ENCODE measurements around the gene RAB29. TPM values are rescaled to one million over a fixed set of nuclear protein-coding genes. Genes with fewer than 3 reads are reported as not detected.

The RAB29 gene
- total and polyA plus RNA-seq, 9 of the 15 experiments (the other 6 are each of a cell fraction or from before 2014, with no cell fraction given), result 6.3 to 17.6 (median 8.0) TPM

GRCh38 chr1:205812878-205813754, 37.8 kb upstream of the RAB29 start, which contains the start of gene SLC41A1 (continued):
- no peak for TF ChIP-seq MLX (CRISPR knock-in tag; conservative IDR thresholded peaks at IDR 0.05)
- TF ChIP-seq ARHGAP35 (IDR thresholded peaks at IDR 0.05; ENCODE audit: partially characterized antibody), result no peak
- peak in 1 of 2 experiments; percentile 74; a peak in 2 of 4 replicates for TF ChIP-seq HDAC1 (IDR thresholded peaks at IDR 0.05)
- TF ChIP-seq RB1 (IDR thresholded peaks at IDR 0.05; ENCODE audit: low read depth), result peak; percentile 59
- TF ChIP-seq SAP30 (IDR thresholded peaks at IDR 0.05; ENCODE audit: borderline replicate concordance, insufficient read depth, low read depth, low read length, poor library complexity, severe bottlenecking), result peak; percentile 73
- TF ChIP-seq POLR2AphosphoS5 (IDR thresholded peaks at IDR 0.05; ENCODE audit: control insufficient read depth, insufficient read depth, low read depth, low read length), result peak; percentile 42; the same call in 1 of the 2 replicates
- TF ChIP-seq EGR1 (conservative IDR thresholded peaks at IDR 0.05), result peak; percentile 80
- no peak for TF ChIP-seq HIVEP1 (CRISPR knock-in tag; IDR thresholded peaks at IDR 0.05)
- 0 out of 2 replicates have a peak, but pooled peaks have one; percentile 50 for TF ChIP-seq FOXP1 (CRISPR knock-in tag; IDR thresholded peaks at IDR 0.05)
- TF ChIP-seq CHD1 (IDR thresholded peaks at IDR 0.05; ENCODE audit: low read length), result no peak
- no peak for TF ChIP-seq DDX20 (tag; IDR thresholded peaks at IDR 0.05; ENCODE audit: low read depth)
- TF ChIP-seq DACH1 (IDR thresholded peaks at IDR 0.05; ENCODE audit: partially characterized antibody), result no peak
- peak; percentile 45 for TF ChIP-seq SOX6 (IDR thresholded peaks at IDR 0.05)
- TF ChIP-seq ZHX1 (conservative IDR thresholded peaks at IDR 0.05; ENCODE audit: low read length), result no peak
- TF ChIP-seq ZNF316 (IDR thresholded peaks at IDR 0.05), result no peak
- TF ChIP-seq PPARD (CRISPR knock-in tag; IDR thresholded peaks at IDR 0.05), result no peak
- no peak for TF ChIP-seq HMBOX1 (IDR thresholded peaks at IDR 0.05)
- TF ChIP-seq FOXJ3 (CRISPR knock-in tag; IDR thresholded peaks at IDR 0.05), result no peak
- TF ChIP-seq ZNF583 (CRISPR knock-in tag; IDR thresholded peaks at IDR 0.05), result no peak
- TF ChIP-seq FOXJ2 (tag; IDR thresholded peaks at IDR 0.05), result no peak
- no peak for TF ChIP-seq SRSF1 (IDR thresholded peaks at IDR 0.05; ENCODE audit: low read depth, low read length)
- TF ChIP-seq ZNF3 (CRISPR knock-in tag; IDR thresholded peaks at IDR 0.05), result no peak
- TF ChIP-seq ZNF655 (CRISPR knock-in tag; IDR thresholded peaks at IDR 0.05), result no peak

All from K562 (cell line).